Common myeloid progenitor, CD34-positive (primary cell): ENCODE measurements around the gene TMPRSS13.

Experiments
- CTCF ChIA-PET: fragments of 350-600 bp; sonication (Branson Sonifier 250); formaldehyde crosslinking; loops from one replicate; lab custom pipeline; 2021; ENCODE audit warnings: antibody characterized with exemption; lab: Charles Lee
- POLR2A ChIA-PET: fragments of 350-600 bp; sonication (Branson Sonifier 250); formaldehyde crosslinking; loops from one replicate; lab custom pipeline; 2021; ENCODE audit warnings: antibody characterized with exemption; lab: Charles Lee
- DNase-seq, 3 donors: peaks; one replicate each; pipeline versions ENCODE4 v3.0.0 to v3.0.0-alpha.2; 2013
- H3K27ac ChIP-seq, 2 experiments: 1 replicate in 1 of 2; 2 replicates in 1 of 2; pipeline ENCODE4 v1.7.0; 2013; ENCODE audit warnings: inconsistent platforms in 2 of 2, low read length in 2 of 2, mild to moderate bottlenecking in 2 of 2, low read depth in 1 of 2, moderate library complexity in 1 of 2; ENCODE audit not compliant: severe bottlenecking in 2 of 2, insufficient read depth in 1 of 2, poor library complexity in 1 of 2
- H3K27me3 ChIP-seq, 5 experiments: replicated peaks in 2 of 5; 1 replicate in 3 of 5; 2 replicates in 2 of 5; pipeline versions ENCODE4 v1.6.1 to v1.7.0; 2013; ENCODE audit warnings: low read length in 4 of 5, mild to moderate bottlenecking in 2 of 5, moderate library complexity in 2 of 5, inconsistent platforms in 1 of 5; ENCODE audit not compliant: insufficient read depth in 5 of 5, control insufficient read depth in 4 of 5
- H3K36me3 ChIP-seq, 4 experiments: 1 replicate in 2 of 4; 2 replicates in 2 of 4; pipeline versions ENCODE4 v1.6.1 to v1.7.0; 2013; ENCODE audit warnings: low read length in 3 of 4, control low read depth in 1 of 4, mild to moderate bottlenecking in 1 of 4; ENCODE audit not compliant: control insufficient read depth in 4 of 4, insufficient read depth in 4 of 4
- H3K4me1 ChIP-seq, 4 experiments: 1 replicate in 3 of 4; 2 replicates in 1 of 4; pipeline versions ENCODE4 v1.6.1 to v1.7.1; 2013; ENCODE audit warnings: low read length in 3 of 4, mild to moderate bottlenecking in 3 of 4, control low read depth in 1 of 4, inconsistent platforms in 1 of 4, moderate library complexity in 1 of 4; ENCODE audit not compliant: control insufficient read depth in 4 of 4, insufficient read depth in 4 of 4; ENCODE audit errors: control extremely low read depth in 1 of 4
- H3K4me3 ChIP-seq, 7 experiments: 1 replicate in 4 of 7; 2 replicates in 3 of 7; pipeline versions ENCODE4 v1.5.1 to v1.7.0; 2013; ENCODE audit warnings: mild to moderate bottlenecking in 7 of 7, low read length in 6 of 7, moderate library complexity in 6 of 7, inconsistent platforms in 2 of 7, low read depth in 2 of 7, control low read depth in 1 of 7; ENCODE audit not compliant: insufficient read depth in 4 of 7, control insufficient read depth in 1 of 7; ENCODE audit errors: extremely low read depth in 1 of 7
- H3K9me3 ChIP-seq, 5 experiments: 1 replicate in 4 of 5; 2 replicates in 1 of 5; pipeline versions ENCODE4 v1.6.1 to v1.7.1; 2013; ENCODE audit warnings: low read length in 4 of 5, mild to moderate bottlenecking in 2 of 5, inconsistent platforms in 1 of 5, low read depth in 1 of 5, moderate library complexity in 1 of 5; ENCODE audit not compliant: control insufficient read depth in 4 of 5, insufficient read depth in 2 of 5; ENCODE audit errors: control extremely low read depth in 1 of 5
- WGBS: methylation state at CpG from one replicate; pipeline ENCODE4 v1.1.5; 2013; ENCODE audit not compliant: insufficient coverage; 5-methylcytosine and 5-hydroxymethylcytosine counted together

Gene TMPRSS13

GRCh38 chr11:117921456-117921855 lies 7.7 kb downstream of the TMPRSS13 start:
- POLR2A ChIA-PET = interaction anchor here (0.6 kb wide), 1 partner anchor 10 kb away, joined by 3 read pairs; no protein-coding TSS in a partner anchor
- no peaks in the 10 kb centered on the region for H3K27me3 ChIP-seq
- DNase-seq = no peak
- H3K36me3 ChIP-seq = no peaks in the 10 kb centered on the region
- peaks cover 0 to 6% (median 4%) of the 10 kb centered on the region in 4 experiments for H3K4me1 ChIP-seq
- no peak overlapping the region for H3K4me3 ChIP-seq
- no peak overlapping the region for H3K27ac ChIP-seq
- CTCF ChIA-PET = interaction anchor here (1.0 to 4.4 kb wide), 3 partner anchors 11 to 26 kb away, joined by 3 to 20 read pairs (median 4); no protein-coding TSS in a partner anchor
- 100% methylated on average over 2 of the region's 2 CpGs for WGBS
- no peaks in the 10 kb centered on the region for H3K9me3 ChIP-seq

DNA sequence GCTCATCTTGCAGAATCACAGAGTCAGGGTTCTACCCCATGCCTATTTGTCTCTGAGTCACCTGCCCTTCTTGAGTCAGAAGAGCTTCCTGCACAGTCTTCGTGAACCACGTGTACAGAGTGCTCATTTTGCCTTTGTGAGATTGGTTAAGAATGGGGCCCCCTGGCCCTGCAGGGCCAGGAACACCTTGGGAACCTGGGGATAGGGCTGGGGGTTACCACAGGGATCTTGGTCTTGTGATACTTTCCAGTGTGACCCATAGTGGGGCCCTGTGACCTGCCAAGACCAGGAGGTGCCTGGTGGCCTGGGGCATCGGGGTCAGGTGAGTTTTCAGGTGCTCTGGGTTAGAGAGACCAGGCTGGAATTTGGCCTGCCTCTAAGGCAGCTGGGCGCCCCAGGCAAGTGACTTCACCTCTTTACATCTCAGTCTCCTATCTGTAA lies 9.4 kb downstream of the TMPRSS13 start:
- H3K27ac ChIP-seq = no peak overlapping the region
- WGBS = no CpG with 5 or more reads among the region's 4 CpGs
- H3K4me3 ChIP-seq = no peak overlapping the region
- no peaks in the 10 kb centered on the region for H3K9me3 ChIP-seq
- ChIA-PET CTCF (interaction anchor here (0.9 to 4.4 kb wide), 7 partner anchors 15 to 105 kb away, joined by 3 to 20 read pairs (median 3); no protein-coding TSS in a partner anchor), POLR2A (no interaction called here)
- H3K4me1 ChIP-seq = peaks cover 0 to 16% (median 5%) of the 10 kb centered on the region in 4 experiments
- no peaks in the 10 kb centered on the region for H3K36me3 ChIP-seq
- no peak for DNase-seq
- no peaks in the 10 kb centered on the region for H3K27me3 ChIP-seq

DNA sequence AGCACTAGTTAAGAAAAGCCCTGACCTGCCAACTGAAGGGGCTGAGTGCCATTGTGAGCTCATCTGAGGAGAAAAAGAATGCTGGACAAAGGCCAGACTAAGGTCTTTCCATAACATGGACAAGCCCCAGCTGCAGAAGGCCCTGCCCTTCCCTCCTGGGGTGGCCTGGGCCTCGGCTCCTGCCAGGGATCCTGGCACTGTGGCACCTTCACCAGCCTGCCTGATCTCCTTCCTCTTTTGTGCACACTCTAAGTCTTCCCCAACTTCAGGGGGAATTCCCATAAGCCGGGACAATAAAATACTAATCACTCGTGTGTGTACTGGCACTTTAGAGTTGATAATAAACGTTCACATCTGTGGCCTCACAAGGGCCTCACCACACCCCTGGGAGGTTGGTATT lies 9.9 kb downstream of the TMPRSS13 start:
- POLR2A ChIA-PET = no interaction called here

DNA sequence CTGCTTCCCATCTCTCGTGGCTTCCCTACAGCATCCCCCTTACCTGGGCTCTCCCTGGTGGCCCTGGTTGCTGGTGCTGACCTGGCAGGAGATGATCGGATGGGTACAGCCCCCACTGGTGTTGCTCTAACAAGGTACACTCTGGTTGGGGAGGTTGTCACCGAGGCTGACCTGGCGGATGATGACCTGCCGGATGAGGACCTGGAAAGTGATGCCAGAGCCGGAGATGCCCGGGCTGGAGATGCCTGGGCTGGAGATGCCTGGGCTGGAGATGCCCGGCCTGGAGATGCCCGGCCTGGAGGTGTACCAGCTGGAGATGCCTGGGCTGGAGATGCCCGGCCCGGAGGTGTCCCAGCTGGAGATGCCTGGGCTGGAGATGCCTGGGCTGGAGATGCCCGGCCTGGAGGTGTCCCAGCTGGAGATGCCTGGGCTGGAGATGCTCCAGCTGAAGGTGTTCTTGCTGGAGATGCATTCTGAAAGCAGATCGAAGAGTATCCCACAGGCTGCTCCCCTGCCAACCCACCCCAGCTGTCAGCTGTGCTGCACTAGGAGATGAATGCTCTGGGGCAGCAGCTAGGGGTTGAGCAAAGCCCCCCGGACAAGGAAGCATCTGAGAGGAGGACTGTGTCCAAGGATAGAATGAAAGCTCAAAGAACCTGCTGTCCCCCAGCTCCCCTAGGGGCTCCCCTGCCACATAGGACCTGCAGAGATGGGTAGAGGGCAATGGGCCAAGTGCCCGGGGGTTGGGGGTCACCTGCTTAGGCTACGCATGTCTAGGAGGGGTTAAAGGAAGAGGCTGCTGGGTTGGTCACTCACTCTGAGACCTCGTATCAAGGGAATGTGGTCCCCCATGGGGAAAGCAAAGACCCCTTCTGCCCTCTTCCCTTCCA lies 10.6 kb downstream of the TMPRSS13 start:
- H3K4me1 ChIP-seq = peaks cover 0 to 22% (median 5%) of the 10 kb centered on the region in 4 experiments
- no peak for DNase-seq
- H3K27me3 ChIP-seq = no peaks in the 10 kb centered on the region
- WGBS = 92% methylated on average over 13 of the region's 17 CpGs
- no peak overlapping the region for H3K4me3 ChIP-seq
- ChIA-PET POLR2A (no interaction called here), CTCF (interaction anchor here (0.9 to 4.4 kb wide), 6 partner anchors 9 to 104 kb away, joined by 3 to 20 read pairs (median 4); no protein-coding TSS in a partner anchor)
- H3K9me3 ChIP-seq = no peaks in the 10 kb centered on the region
- H3K36me3 ChIP-seq = no peaks in the 10 kb centered on the region
- H3K27ac ChIP-seq = no peak overlapping the region

More for the DNA sequence above, 9.9 kb downstream of the TMPRSS13 start:
- WGBS = 3% methylated on average over 3 of the region's 4 CpGs
- Histone ChIP-seq H3K4me3 (no peak overlapping the region), H3K27ac (no peak overlapping the region), H3K27me3 (no peaks in the 10 kb centered on the region), H3K36me3 (no peaks in the 10 kb centered on the region), H3K4me1 (peaks cover 0 to 21% (median 5%) of the 10 kb centered on the region in 4 experiments), H3K9me3 (no peaks in the 10 kb centered on the region)
- CTCF ChIA-PET = interaction anchor here (0.9 to 4.4 kb wide), 9 partner anchors 8 to 105 kb away, joined by 3 to 20 read pairs (median 3); no protein-coding TSS in a partner anchor
- DNase-seq = peak in 2 of 3 donors; percentile 74 to 75

DNA sequence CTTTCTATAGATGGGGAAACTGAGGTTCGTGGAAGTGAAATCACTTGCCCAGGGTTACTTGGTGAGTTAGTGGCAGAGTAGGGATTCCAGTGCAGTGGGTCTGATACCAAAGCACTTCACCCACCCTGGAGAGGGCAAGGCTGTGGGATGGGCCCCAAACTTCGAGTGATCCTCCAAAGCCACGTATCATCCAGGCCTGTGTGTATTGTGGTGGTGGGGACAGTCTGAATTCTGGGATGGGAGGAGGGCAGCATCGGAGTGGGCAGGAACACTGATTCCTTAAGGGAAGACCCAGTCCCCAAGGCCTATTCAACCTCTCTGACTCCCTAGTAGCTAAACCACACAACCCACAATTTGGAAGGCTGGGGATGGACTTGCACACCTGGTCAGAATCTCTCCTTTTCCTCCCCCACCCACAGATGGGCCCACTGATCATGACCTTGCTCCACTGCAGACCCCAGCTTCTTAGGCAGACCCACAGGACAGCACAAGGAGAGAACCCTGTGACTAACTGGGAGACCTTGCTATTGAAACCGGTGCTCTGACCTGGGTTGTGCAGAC lies 11.5 kb downstream of the TMPRSS13 start:
- POLR2A ChIA-PET = no interaction called here
- Histone ChIP-seq H3K27ac (no peak overlapping the region), H3K4me3 (no peak overlapping the region), H3K4me1 (peaks cover 0 to 22% (median 5%) of the 10 kb centered on the region in 4 experiments), H3K27me3 (no peaks in the 10 kb centered on the region), H3K9me3 (no peaks in the 10 kb centered on the region), H3K36me3 (no peaks in the 10 kb centered on the region)
- DNase-seq = no peak
- CTCF ChIA-PET = interaction anchor here (0.6 to 5.2 kb wide), 7 partner anchors 11 to 88 kb away, joined by 3 to 23 read pairs (median 3); no protein-coding TSS in a partner anchor
- WGBS = 100% methylated on average over 2 of the region's 5 CpGs

DNA sequence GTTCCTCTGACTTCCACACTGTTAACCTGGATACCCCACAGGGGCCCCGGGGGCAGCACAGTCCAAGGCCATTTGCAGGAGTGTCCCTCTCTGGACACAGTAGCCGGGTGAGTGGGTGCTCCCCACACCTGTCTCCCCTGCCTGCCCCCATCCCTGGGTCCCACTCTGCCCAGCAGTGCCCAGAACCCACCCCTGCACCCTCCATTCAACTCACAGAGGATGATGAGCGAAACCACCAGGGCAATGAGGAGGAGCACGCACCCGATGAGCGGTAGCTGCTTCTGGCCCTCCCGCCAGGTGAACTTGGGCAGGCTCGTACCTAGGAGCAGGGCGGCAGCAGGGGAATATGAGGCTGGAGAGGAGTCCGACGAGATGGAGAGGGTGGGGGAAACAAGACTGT lies 12.2 kb downstream of the TMPRSS13 start:
- Histone ChIP-seq H3K36me3 (no peaks in the 10 kb centered on the region), H3K4me3 (no peak overlapping the region), H3K27ac (no peak overlapping the region), H3K27me3 (no peaks in the 10 kb centered on the region), H3K4me1 (peaks cover 0 to 22% (median 5%) of the 10 kb centered on the region in 4 experiments), H3K9me3 (no peaks in the 10 kb centered on the region)
- DNase-seq = no peak
- CTCF ChIA-PET = interaction anchor here (0.7 to 5.2 kb wide), 7 partner anchors 10 to 88 kb away, joined by 3 to 23 read pairs (median 3); no protein-coding TSS in a partner anchor
- POLR2A ChIA-PET = no interaction called here
- 94% methylated on average over 6 of the region's 11 CpGs for WGBS
